ENCODE measurements around the gene CDC34.

CDC34 gene, protein sequence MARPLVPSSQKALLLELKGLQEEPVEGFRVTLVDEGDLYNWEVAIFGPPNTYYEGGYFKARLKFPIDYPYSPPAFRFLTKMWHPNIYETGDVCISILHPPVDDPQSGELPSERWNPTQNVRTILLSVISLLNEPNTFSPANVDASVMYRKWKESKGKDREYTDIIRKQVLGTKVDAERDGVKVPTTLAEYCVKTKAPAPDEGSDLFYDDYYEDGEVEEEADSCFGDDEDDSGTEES

DNA sequence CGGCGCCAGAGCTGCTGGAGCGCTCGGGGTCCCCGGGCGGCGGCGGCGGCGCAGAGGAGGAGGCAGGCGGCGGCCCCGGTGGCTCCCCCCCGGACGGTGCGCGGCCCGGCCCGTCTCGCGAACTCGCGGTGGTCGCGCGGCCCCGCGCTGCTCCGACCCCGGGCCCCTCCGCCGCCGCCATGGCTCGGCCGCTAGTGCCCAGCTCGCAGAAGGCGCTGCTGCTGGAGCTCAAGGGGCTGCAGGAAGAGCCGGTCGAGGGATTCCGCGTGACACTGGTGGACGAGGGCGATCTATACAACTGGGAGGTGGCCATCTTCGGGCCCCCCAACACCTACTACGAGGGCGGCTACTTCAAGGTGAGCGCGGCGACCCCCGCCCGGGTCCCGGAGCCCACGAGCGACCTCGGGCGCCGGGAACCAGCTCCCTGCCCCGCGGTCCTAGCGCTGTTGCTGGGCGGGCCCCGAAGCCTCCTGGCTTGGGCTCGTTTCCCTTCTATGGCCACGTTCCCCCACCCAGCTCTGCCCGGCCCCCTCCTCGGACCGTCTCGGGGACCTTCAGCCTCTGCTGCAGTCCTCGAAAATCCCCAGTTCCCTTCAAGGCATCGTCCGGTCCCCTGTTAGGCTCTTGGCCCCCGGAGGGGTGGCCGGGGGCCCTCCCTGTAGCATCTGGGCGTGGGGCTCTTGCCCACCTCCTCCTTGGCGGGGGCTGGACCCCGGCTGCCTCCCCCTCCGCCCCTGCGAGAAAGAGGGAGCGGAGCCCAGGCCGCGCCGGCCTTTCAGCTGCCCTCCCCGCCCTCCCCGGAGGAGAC lies at the start of gene CDC34:
CDC34 (plus strand) TSS at position 8 of the 808 bp plus-strand sequence; CDS start at position 180, 172 bp downstream.
- DNase-seq, result no peak

DNA sequence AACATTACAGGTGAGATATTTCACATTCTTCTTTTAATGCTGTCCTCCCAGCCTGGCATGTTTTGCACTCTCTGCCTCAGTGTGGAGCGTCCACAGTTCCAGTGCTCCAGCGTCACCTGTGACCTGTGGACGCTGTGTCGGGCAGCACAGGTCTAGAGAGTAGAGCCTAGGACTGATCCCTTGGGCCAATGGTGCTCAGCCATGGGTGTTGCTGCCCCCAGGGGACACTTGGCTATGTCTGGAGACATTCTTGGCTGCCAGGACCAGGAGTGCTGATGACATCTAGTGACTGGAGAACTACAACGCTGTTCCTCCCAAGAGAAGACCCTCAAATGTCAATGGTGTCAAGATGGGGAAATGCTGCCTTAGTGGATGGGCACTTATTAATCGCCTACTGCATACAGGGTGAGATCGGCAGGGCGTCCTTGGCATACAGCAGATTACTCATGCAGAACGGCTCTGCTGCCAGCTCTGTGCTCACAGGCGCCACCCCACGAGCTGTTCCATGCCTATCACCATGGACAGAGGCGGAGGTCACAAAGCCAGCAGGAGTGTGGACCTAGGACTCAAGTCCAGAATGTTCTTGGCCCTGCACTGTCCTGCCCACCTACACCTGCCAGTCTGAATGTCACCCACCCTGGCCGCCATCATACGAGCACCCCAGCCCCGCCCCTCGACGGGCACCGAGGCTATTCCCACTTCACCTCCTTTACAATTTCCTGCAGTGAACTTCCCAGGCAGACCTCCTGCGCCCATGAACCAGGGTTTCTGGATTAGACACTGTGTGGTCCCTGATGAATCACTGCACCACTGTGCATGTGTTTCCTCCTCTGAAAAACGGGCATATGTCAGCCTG lies 49.1 kb upstream of the CDC34 start:
- DNase-seq, result no peak

DNA sequence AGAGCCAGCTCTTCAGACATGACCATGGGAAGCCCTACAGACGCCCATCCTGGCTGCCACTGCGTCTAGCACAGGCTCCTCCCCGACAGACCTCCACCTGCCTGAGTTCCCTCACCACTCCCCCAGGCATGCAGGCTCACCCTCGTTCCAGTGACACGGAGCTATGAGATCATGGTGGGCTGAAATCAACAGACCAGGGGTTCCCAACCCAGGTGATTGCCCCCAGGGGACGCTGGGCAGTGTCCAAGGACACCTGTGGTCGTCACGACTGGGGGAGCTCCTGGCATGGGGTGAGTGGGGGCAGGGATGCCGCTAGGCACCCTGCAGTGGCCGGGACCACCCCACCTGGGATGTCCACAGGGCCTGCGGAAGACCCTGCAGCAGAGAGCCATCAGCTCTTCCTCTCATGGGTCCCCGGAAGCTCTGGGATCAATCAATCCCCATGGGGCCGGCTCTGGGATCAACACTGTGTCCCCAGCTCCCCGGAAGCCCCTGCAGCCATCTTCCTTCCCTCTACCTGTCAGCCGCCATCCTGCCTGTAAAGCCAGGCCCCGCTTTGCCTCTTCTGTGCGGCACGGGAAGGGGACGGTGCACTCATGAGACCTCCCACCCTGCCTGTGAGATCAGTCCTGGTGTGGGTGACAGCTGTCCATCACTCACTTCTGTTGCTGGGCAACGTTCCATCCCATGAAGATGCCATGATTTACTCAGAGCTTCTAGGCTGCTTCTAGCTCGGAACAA lies 48.1 kb upstream of the CDC34 start:
- no peak for DNase-seq

DNA sequence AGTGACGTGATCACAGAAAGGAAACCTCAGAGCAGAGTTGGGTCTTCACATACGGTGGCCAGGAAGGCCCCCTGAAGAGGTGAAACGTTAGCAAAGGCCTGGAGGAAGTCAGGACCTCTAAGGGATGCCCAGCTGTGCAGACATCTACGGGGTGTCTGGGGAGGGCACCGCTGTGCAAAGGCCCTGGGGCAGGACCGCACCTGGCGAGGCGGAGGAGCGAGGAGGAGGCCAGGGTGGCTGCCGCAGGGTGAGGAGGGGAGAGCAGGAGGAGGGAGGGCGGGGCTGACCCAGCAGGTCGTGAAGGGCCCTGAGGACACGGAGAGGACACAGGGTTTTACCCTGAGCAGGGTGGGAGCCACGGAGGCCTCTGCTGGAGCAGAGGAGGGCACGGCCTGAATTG lies 47.1 kb upstream of the CDC34 start:
- no peak for DNase-seq

DNA sequence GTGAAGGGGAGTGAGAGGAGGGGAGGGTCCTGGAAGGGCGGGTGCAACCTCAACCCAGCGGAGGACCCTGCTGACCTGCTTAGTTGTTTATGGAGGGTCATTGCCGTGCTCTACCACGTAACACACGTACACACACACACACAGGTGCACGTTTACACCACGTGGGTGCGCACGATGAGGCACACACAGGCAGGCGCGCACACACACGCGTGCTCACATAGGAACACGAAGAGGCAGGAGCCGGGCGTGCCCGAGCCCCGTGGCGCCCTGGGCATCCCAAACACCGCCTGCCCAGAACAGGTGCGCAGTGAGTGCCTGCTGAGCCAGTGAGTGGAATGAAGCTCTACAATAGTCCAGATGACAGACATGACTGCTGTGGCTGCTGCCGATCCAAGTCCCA lies 46.5 kb upstream of the CDC34 start:
- DNase-seq, result no peak

DNA sequence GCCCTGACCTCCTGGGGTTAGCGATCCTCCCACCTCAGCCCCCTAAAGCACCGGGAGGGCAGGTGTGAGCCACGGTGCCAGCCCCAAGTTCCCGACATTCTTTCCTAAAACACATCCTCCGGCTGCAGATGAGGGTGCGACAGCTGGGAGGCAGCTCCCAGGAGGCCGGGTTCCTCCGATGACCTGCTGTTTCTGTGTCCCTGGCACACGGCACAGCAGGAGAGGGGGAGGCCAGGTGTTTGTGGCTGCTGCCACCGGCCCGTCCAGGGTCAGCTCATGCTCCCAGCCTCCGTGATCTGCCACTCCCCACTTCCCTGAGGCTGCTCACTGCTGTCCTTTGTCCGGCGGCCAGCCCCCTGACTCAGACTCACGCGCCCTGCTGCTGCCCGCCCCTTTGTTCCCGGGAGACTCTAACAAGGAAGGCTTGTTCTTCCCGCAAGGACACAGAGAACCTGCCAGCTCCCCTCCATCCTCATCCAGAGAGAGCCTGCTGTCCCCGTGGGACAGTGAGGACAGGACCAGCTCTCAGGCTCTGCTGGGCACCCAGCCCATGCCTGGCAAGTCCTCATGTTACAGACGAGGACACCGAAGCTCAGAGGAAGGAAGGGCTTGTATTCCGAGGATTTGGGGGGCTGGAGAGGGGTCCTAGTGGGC lies 45.9 kb upstream of the CDC34 start:
- DNase-seq, result no peak

DNA sequence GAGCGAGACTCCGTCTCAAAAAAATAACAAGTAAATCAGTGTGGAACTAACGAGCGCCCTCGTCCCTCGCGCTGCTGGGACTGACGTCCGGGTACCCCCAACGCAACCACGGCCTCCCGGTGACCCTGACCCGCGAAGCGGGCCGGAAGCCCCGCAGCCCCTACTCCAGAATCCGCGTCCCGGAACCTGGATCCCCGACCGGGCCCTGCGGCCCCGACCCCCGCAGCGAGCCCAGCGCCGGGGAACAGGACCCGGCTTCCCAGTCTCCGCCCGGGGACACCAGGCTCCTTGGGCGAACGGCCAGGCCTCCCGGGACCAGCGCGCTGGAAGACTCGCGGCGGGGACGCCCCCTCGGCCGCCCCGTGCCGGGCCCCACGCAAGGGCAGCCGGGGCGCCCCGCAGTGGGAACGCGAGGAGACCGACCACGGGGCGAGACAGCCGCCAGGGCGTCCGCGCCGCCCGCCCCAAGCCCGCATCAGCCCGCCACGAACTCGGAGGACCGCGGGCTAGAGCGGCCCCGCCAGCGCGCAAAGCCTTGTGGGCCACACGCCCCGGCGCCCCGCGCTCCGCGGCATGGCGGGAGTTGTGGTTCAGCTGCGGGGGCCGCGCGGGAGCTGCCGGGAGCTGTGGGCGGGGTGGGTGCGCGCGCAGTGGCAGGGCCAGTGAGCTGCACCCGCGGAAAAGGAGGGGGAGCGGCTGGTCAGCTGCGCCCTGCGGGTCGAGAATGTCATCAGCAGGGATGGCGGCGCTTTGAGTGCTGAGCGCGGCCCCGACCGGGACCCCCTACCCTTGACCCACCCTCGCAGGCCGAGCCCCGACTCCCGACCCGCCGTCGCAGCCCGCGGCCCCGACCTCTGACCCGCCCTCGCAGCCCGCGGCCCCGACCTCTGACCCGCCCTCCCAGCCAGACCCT lies 42.8 kb upstream of the CDC34 start:
- peak; percentile 76 for DNase-seq

DNA sequence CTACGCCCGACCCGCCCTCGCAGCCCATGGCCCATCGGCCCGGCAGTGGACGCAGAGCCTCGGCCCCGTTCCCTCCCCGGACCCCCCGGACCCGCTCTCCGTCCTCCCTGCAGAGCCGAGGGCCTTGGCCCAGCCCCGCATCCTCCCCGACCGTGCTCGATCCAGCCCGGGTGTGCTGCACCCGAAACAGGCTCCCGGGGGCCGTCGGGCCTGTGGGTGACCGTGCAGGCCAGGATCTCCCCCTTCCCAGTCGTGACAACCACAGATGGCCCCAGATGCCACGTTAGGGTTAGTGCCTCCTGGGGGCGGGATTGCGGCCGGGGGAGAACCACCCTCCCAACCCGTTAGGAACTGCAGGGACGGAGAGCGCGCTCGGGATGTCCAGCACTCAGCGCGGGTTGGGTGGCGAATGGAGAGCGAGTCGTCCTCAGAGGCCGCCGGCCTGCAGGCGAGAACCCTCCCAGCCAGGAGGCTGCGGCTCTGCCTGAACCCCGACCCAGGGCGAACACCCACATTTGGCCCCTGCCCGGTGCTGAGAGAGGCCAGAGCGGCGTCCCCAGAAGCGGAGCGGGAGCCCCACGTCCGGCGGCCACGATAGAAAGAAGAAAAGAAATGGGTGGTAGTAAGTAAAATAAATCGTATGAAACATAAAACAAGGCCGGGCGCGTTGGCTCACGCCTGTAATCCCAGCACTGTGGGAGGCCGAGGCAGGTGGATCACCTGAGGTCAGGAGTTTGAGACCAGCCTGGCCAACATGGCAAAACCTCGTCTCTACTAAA lies 42.0 kb upstream of the CDC34 start:
- no peak for DNase-seq

DNA sequence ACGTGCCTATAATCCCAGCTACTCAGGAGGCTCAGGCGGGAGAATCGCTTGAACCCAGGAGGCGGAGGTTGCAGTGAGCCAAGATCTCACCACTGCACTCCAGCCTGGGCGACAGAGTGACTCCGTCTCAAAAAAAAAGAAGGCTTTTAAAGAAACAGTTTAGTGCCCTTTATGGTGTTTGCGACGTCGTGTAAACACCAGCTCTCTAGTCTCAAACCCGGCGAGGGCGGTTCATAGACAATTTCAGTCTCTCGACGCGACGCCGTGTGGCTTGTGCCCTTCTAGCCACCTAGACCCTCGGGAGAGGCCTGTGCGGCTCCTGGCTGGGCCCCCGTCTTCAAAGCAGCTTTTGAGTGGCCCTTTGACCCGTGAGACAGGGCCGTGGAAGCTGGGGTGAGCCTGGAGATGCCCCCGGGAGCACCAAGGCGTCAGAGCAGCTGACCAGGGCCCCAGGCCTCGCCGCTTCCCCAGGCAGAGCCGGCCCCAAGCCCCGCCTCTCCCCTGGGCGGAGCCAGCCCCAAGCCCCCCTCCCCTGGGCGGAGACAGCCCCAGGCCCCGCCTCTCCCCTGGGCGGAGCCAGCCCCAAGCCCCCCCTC lies 40.3 kb upstream of the CDC34 start:
- no peak for DNase-seq

DNA sequence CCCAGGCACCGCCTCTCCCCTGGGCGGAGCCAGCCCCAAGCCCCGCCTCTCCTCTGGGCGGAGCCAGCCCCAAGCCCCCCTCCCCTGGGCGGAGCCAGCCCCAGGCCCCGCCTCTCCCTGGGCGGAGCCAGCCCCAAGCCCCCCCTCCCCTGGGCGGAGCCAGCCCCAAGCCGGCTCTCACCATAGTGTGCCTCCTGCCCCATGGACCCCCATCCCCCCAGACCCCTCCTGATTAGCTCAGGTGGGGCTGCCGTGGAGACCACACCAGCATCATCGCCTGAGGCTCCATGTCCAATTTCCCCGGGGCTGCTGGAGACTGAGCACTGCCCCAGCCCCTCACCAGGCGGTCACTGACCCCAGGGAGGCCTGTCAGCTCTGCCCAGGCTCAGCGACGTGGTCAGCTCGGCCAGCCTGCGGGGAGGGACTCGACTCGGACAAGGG lies 39.4 kb upstream of the CDC34 start:
- DNase-seq, result no peak

DNA sequence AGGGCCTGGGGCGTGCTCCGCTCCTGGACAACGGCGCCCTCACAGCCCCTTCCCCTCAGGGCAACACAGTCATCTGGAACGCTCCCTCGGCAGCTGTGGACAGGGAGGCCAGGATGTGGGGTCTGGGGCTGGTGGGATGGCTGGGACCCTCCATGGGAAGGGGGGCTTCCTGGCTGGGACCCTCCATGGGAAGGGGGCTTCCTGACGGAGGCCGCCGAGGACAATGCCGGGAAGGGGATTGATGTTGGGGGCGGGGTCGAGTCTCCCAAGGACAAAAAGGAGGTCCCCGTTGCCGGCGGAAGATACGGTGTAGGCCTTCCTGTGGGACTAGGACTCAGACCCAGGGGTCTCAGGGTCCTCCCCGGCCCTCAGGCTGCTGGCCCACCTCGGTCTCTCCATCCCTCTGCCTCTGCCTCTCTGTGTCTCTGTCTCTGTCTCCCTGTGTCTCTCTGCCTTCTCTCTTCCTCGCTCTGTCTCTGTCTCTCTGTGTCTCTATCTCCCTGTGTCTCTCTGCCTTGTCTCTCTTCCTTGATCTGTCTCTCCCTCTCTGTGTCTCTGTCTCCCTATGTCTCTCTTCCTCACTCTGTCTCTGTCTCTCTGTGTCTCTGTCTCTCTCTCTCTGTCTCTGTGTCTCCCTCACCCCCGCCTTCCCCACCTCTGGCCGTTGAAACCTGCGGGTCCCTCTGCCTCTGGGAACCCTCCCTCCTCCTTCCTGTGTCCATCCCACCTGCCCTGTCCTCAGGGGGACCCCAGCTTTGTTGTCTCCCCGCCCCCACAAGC lies 38.0 kb upstream of the CDC34 start:
- DNase-seq, result no peak

DNA sequence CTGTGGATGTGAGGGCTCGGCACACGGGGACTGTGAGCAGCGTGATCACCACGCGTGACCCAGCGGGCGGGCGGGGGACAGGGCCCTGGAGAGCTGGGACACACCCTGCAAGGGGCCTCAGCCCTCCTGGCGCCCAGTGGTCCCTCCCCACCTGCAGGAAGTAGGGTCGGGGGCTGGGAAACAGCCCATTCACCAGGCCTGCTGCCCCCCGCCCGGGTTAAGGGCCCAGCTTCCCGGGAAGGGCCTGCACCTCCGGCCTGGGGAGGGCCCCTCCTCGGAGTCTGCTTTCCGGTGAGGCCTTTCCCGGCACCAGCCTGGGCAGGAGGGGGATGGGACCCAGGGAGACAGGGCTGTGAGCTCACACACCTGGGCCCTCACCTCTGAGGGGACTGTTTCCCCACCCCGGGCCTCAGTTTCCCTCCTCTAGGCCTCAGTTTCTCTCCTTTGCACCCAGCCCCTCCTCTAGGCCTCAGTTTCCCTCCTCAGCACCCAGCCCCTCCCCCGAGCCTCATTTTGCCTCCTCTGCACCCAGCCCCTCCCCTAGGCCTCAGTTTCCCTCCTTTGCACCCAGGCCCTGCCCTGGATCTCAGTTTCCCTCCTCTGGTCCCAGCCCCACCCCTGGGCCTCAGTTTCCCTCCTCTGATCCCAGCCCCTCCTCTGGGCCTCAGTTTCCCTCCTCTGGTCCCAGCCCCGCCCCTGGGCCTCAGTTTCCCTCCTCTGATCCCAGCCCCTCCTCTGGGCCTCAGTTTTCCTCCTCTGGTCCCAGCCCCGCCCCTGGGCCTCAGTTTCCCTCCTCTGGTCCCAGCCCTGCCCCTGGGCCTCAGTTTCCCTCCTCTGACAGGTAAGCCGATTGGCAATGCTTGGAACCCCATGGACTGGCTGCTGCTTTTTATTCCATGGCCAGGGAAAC lies 37.1 kb upstream of the CDC34 start:
- DNase-seq, result no peak

DNA sequence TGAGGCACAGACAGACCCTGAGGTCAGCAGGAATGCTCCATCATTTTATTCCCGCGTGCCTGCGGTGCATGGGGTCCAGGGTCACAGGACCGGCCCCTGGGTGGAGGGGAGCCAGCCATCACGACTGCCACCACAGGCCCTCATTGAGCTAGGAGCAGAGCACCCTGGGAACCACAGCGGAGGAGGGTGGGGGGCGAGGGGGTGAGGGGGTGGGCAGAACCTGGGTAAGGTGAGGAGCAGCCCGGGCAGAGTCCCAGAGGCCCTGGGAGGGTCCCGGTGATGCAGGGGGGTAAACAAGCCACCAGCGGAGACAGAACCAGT lies 36.5 kb upstream of the CDC34 start:
- DNase-seq, result no peak

DNA sequence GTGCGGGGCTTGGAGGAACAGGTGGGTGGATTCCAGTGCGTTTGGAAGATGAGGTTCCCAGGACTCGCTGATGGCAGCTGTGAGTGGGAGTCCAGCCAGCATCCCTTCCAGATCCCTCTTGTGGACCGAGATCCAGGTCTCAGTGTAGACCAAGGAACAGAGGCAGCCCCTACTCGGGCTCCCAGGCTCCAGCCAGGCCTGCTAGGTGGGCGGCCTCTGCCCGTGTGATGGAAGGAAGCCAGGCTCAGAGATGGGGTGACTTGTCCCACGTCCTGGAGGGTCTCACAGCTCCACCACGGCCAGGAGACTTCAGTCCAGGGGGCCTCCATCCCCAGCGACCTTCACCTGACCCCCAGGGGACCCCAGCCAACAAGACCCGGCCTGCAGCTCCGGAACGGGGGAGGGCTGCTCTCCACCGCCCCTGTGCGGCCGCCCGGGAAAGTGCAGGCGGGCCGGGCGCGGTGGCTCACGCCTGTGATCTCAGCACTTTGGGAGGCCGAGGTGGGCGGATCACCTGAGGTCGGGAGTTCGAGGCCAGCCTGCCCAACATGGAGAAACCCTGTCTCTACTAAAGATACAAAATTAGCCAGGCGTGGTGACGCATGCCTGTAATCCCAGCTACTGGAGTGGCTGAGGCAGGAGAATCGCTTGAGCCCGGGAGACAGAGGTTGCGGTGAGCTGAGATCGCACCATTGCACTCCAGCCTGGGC lies 36.0 kb upstream of the CDC34 start:
- DNase-seq, result peak; percentile 80

DNA sequence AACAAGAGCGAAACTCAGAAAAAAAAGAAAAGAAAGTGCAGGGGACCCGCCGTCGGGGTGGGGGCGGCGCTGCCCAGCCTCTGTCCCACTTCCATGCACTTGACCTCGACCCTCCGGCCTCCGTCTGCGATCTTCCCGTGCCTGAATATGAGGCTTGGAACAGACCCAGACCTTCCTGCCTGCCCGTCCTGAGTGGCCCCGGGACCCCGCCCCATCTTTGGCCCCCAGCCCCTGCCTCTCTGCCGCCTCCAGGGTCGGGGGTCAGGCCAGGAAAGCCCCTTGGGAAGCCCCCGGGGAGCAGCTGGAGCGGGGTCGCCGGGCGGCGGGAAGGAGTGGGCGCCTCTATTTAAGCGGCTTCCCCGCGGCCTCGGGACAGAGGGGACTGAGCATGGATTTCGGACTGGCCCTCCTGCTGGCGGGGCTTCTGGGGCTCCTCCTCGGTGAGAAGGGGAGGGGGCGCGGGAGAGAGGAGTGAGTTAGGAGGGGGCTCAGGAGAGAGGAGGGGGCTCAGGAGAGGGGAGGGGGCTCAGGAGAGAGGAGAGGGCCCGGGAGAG lies 35.4 kb upstream of the CDC34 start, which contains the start of gene MADCAM1:
MADCAM1 (plus strand) TSS at position 375 of the 554 bp plus-strand sequence; CDS start at position 389, 14 bp downstream.
- DNase-seq, result no peak

DNA sequence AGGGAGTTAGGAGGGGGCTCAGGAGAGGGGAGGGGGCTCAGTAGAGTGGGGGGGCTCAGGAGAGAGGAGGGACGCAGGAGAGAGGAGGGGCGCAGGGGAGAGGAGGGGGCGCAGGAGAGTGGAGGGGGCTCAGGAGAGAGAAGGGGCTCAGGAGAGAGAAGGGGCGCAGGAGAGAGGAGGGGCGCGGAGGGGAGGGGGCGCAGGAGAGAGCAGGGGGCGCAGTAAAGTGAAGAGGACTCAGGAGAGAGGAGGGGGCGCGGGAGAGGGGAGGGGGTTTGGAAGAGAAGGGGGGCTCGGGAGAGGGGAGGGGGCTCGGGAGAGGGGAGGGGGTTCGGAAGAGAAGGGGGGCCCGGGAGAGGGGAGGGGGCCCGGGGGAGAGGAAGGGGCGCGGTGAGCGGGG lies 34.6 kb upstream of the CDC34 start:
- no peak for DNase-seq

DNA sequence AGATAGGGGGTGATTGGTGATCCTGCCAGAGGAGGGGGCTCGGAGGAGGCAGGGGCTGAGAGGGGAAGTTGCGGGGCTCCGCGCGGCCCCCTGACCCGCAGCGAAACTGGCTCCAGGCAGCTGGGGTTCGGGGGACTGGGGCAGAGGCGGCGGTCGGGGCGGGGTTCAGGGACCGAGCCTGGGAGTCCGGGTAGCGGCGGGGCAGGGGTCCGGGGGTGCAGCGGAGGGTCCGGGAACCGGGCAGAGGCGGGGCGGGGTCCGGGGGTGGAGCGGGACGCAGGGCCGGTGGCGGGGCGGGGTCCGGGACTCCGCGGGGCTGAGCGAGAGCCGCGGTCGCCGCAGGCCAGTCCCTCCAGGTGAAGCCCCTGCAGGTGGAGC lies 34.1 kb upstream of the CDC34 start:
- no peak for DNase-seq

Data from DMS 273 treated with DMSO at 0.1 percent for 48 hours (cell line).